GM19239 (cell line): ENCODE results near the gene SELL.
"Not testable (repeated sequence)": the region's sequence is repeated elsewhere in the genome, so short reads cannot be mapped to it uniquely, and the experiment has no call there.

ENCODE experiments used
- DNase-seq: peaks from one replicate; pipeline ENCODE4 v3.0.0; 2011; ENCODE audit warnings: low spot score; ENCODE audit not compliant: insufficient read length
- FAIRE-seq: peaks from 2 replicates; lab custom pipeline; 2011; peaks lifted over from hg19 to GRCh38; lab: Jason Lieb, UNC

Gene SELL

GRCh38 chr1:169676001-169676400, 35.4 kb downstream of the SELL start:
- DNase-seq: no peak
- FAIRE-seq: peak; percentile 59

- FAIRE-seq (no peak), DNase-seq (no peak)
Measured at GRCh38 chr1:169670836-169671235, 40.6 kb downstream of the SELL start.

GRCh38 chr1:169670244-169670643, 41.2 kb downstream of the SELL start:
- FAIRE-seq, DNase-seq: not testable (repeated sequence)

GRCh38 chr1:169667699-169668596, 43.5 kb downstream of the SELL start:
- not testable (repeated sequence) for FAIRE-seq, DNase-seq

- FAIRE-seq: peak; percentile 8
- DNase-seq: not testable (repeated sequence)
Measured at GRCh38 chr1:169667227-169667639, 44.2 kb downstream of the SELL start.

- not testable (repeated sequence) for DNase-seq, FAIRE-seq
Measured at GRCh38 chr1:169662680-169663079, 48.7 kb downstream of the SELL start.

- not testable (repeated sequence) for DNase-seq, FAIRE-seq
Measured at GRCh38 chr1:169661066-169661465, 50.4 kb downstream of the SELL start.

GRCh38 chr1:169658777-169659176, 52.6 kb downstream of the SELL start:
- not testable (repeated sequence) for FAIRE-seq, DNase-seq

- FAIRE-seq: no peak
Measured at GRCh38 chr1:169653873-169654272, 57.5 kb downstream of the SELL start.

GRCh38 chr1:169651035-169651434, 60.4 kb downstream of the SELL start:
- DNase-seq (no peak), FAIRE-seq (no peak)

More at GRCh38 chr1:169653873-169654272, 57.5 kb downstream of the SELL start:
- no peak for DNase-seq

GRCh38 chr1:169650551-169650950, 60.9 kb downstream of the SELL start:
- no peak for DNase-seq
- no peak for FAIRE-seq

- peak; percentile 31 for FAIRE-seq
- DNase-seq: no peak
Measured at GRCh38 chr1:169648709-169649108, 62.7 kb downstream of the SELL start.

- FAIRE-seq (no peak), DNase-seq (no peak)
Measured at GRCh38 chr1:169648187-169648586, 63.2 kb downstream of the SELL start.

GRCh38 chr1:169647512-169647911, 63.9 kb downstream of the SELL start:
- DNase-seq: no peak
- no peak for FAIRE-seq

- no peak for DNase-seq
- no peak for FAIRE-seq
Measured at GRCh38 chr1:169644297-169644696, 67.1 kb downstream of the SELL start.
